HepG2 (cell line): Measurements from ENCODE around the gene SMARCA2. TPM values are rescaled to one million over a fixed set of nuclear protein-coding genes. Genes with fewer than 3 reads are reported as not detected.

Source experiments
- ATAC-seq: fragments of 200-7000 bp; cut with Tn5 transposase; 3 replicates; pipeline ENCODE4 v1.9.1; 2020; ENCODE audit warnings: mild to moderate bottlenecking, moderate library complexity
- BruUV-seq: library from RNA; stranded (reverse); fragments of 400-500 nt; replicated peaks from 2 replicates; lab custom pipeline; 2021; lab: Mats Ljungman, UMichigan
- CTCF ChIA-PET: fragments of 300-600 bp; formaldehyde crosslinking; extraction: SDS; loops from one replicate; lab custom pipeline; 2021; ENCODE audit warnings: low total read pairs, inconsistent platforms, low intra/inter-chr PET ratio; lab: Yijun Ruan, JAX
- POLR2A ChIA-PET: fragments of 350-600 bp; sonication (Branson Sonifier 250); formaldehyde crosslinking; loops from one replicate; lab custom pipeline; 2020; ENCODE audit warnings: antibody characterized with exemption, inconsistent platforms; lab: Yijun Ruan, JAX
- DNase-seq: peaks from one replicate; pipeline ENCODE4 v3.0.0-alpha.2; 2015; ENCODE audit warnings: low spot score
- FAIRE-seq: peaks from 3 replicates; lab custom pipeline; 2011; peaks lifted over from hg19 to GRCh38; lab: Jason Lieb, UNC
- H2AFZ ChIP-seq: one replicate; pipeline ENCODE4 v1.6.1; 2011; ENCODE audit warnings: low read length, inconsistent platforms
- H3K27ac ChIP-seq: fragments of 300-600 bp; 3 replicates; pipeline ENCODE4 v1.8.0; 2011; ENCODE audit warnings: mixed run types, mild to moderate bottlenecking, mixed read lengths, low read length, inconsistent platforms; ENCODE audit not compliant: insufficient read depth; ENCODE audit errors: extremely low read length
- H3K27me3 ChIP-seq, 2 experiments: fragments of 200-600 bp in 1 of 2; 2 replicates in 1 of 2; 3 replicates in 1 of 2; pipeline versions ENCODE4 v1.6.0 to v1.8.0; 2011; ENCODE audit warnings: low read length in 2 of 2, mild to moderate bottlenecking in 2 of 2, moderate library complexity in 2 of 2, inconsistent platforms in 1 of 2; ENCODE audit not compliant: insufficient read depth in 2 of 2, control insufficient read depth in 1 of 2
- H3K36me3 ChIP-seq, 2 experiments: fragments of 200-600 bp in 1 of 2; replicated peaks in 1 of 2; 2 replicates in 1 of 2; 3 replicates in 1 of 2; pipeline versions ENCODE4 v1.5.1 to v1.8.0; 2011; ENCODE audit warnings: low read length in 2 of 2, inconsistent platforms in 1 of 2; ENCODE audit not compliant: insufficient read depth in 2 of 2, control insufficient read depth in 1 of 2
- H3K4me1 ChIP-seq: 2 replicates; pipeline ENCODE4 v1.5.1; 2012; ENCODE audit warnings: low read length, inconsistent platforms; ENCODE audit not compliant: insufficient read depth
- H3K4me2 ChIP-seq: 2 replicates; pipeline ENCODE4 v1.6.0; 2011; ENCODE audit warnings: low read depth, low read length, inconsistent platforms
- H3K4me3 ChIP-seq, 3 experiments: fragments of 200-600 bp in 1 of 3; sonication (generic), shearing (Covaris generic) in 1 of 3; replicated peaks in 1 of 3; 2 replicates each; pipeline ENCODE4 v1.5.1; 2011 to 2016; ENCODE audit warnings: low read length in 3 of 3, inconsistent platforms in 2 of 3, low read depth in 2 of 3, mild to moderate bottlenecking in 2 of 3, control low read depth in 1 of 3, mixed read lengths in 1 of 3; ENCODE audit not compliant: insufficient read depth in 1 of 3
- H3K79me2 ChIP-seq: one replicate; pipeline ENCODE4 v1.6.1; 2011; ENCODE audit warnings: low read length, inconsistent platforms; ENCODE audit not compliant: insufficient read depth
- H3K9ac ChIP-seq: 2 replicates; pipeline ENCODE4 v1.6.0; 2011; ENCODE audit warnings: mild to moderate bottlenecking, low read depth, low read length, inconsistent platforms; ENCODE audit not compliant: insufficient read depth
- H3K9me3 ChIP-seq: 2 replicates; pipeline ENCODE4 v1.5.1; 2012; ENCODE audit warnings: mild to moderate bottlenecking, low read length
- H4K20me1 ChIP-seq: 2 replicates; pipeline ENCODE4 v1.6.0; 2011; ENCODE audit warnings: inconsistent platforms, mild to moderate bottlenecking, low read length, moderate library complexity; ENCODE audit not compliant: insufficient read depth
- ATF1 ChIP-seq: IDR thresholded peaks from 2 replicates; pipeline ENCODE4 v1.6.1; 2016; ENCODE audit warnings: mild to moderate bottlenecking, control low read depth
- DNMT3B ChIP-seq: conservative IDR thresholded peaks from 2 replicates; pipeline ENCODE4 v1.6.1; 2016; ENCODE audit warnings: missing biosample characterization, control low read depth
- KDM6A ChIP-seq: IDR thresholded peaks from 2 replicates; pipeline ENCODE4 v1.6.1; 2016; ENCODE audit warnings: low read depth
- MAFK ChIP-seq, 2 experiments: IDR thresholded peaks in 1 of 2; conservative IDR thresholded peaks in 1 of 2; 2 replicates each; pipeline ENCODE4 v1.6.1; 2011; ENCODE audit warnings: improper control_type of control experiment in 2 of 2, low read length in 2 of 2
- MYC ChIP-seq: sonication (generic); formaldehyde crosslinking; IDR thresholded peaks from 2 replicates; pipeline ENCODE4 v1.9.0; 2021; ENCODE audit warnings: missing genetic modification reagents, borderline replicate concordance
- NR3C1 ChIP-seq: sonication (generic); formaldehyde crosslinking; IDR thresholded peaks from 2 replicates; pipeline ENCODE4 v1.4.0; 2020; ENCODE audit warnings: missing genetic modification reagents
- PAX8 ChIP-seq: sonication (generic); formaldehyde crosslinking; IDR thresholded peaks from 2 replicates; pipeline ENCODE4 v1.8.0; 2022; ENCODE audit warnings: mild to moderate bottlenecking, missing genetic modification reagents, borderline replicate concordance
- RAD51 ChIP-seq: fragments of 450-650 bp; IDR thresholded peaks from 2 replicates; pipeline ENCODE4 v1.6.1; 2016; ENCODE audit warnings: borderline replicate concordance
- RORA ChIP-seq: sonication (generic); formaldehyde crosslinking; IDR thresholded peaks from 2 replicates; pipeline ENCODE4 v1.5.0; 2020; ENCODE audit warnings: mild to moderate bottlenecking, missing genetic modification reagents, moderate library complexity
- ZNF564 ChIP-seq: sonication (generic); formaldehyde crosslinking; IDR thresholded peaks from 2 replicates; pipeline ENCODE4 v1.8.1; 2023; ENCODE audit warnings: mild to moderate bottlenecking, missing genetic modification reagents
- ZNF609 ChIP-seq: sonication (generic); formaldehyde crosslinking; IDR thresholded peaks from 2 replicates; pipeline ENCODE4 v1.4.0; 2020; ENCODE audit warnings: mild to moderate bottlenecking, missing genetic modification reagents, borderline replicate concordance
- ZNF747 ChIP-seq: sonication (generic); formaldehyde crosslinking; IDR thresholded peaks from 2 replicates; pipeline ENCODE4 v1.8.1; 2023; ENCODE audit warnings: missing genetic modification reagents, mild to moderate bottlenecking, borderline replicate concordance
- ZNF850 ChIP-seq: sonication (generic); formaldehyde crosslinking; conservative IDR thresholded peaks from 2 replicates; pipeline ENCODE4 v1.9.0; 2021; ENCODE audit warnings: mild to moderate bottlenecking, missing genetic modification reagents
- ZNF878 ChIP-seq: sonication (generic); formaldehyde crosslinking; IDR thresholded peaks from 2 replicates; pipeline ENCODE4 v1.8.1; 2023; ENCODE audit warnings: mild to moderate bottlenecking, missing genetic modification reagents, moderate library complexity
- WGBS: methylation state at CpG from one replicate; pipeline ENCODE4 v1.1.6; 2017; ENCODE audit warnings: low lambda C conversion rate; 5-methylcytosine and 5-hydroxymethylcytosine counted together
- in situ Hi-C: cut with HindIII; loops from 2 replicates; pipeline ENCODE4 v1.10.0; 2017; ENCODE audit warnings: low pct_unique_long_range_greater_than_20kb; ENCODE audit not compliant: extremely low pct_ligation_motif_present
- intact Hi-C: fragments of 100-400 bp; cut with micrococcal nuclease; formaldehyde crosslinking; loops from one replicate; pipeline ENCODE4 v1.10.0; 2022; ENCODE audit not compliant: unreplicated experiment
- polyA plus RNA-seq, 8 experiments: library from polyadenylated mRNA; depleted of rRNA in 3 of 8; stranded (reverse) in 7 of 8; unstranded in 1 of 8; fragments of >200 nt; fragmentation: Illumina TruSeq in 4 of 8; extraction: Trizol in 4 of 8; gene quantifications; 2 replicates each; pipeline versions ENCODE4 v1.2.1 to v1.2.3, GENCODE V29; 2011 to 2016; ENCODE audit warnings: low read depth in 4 of 8, missing spikeins in 1 of 8, mixed read lengths in 1 of 8; ENCODE audit not compliant: insufficient read depth in 1 of 8
- total RNA-seq, 5 experiments: library from RNA; depleted of rRNA; stranded (reverse); fragments of >200 nt; fragmentation: Illumina TruSeq; extraction: Trizol; gene quantifications; 2 replicates each; pipeline ENCODE4 v1.2.3, GENCODE V29; 2016; ENCODE audit warnings: low read depth in 1 of 5
- TF ChIP-seq, protein P1 (sequence below): sonication (generic); formaldehyde crosslinking; IDR thresholded peaks from 2 replicates; pipeline ENCODE4 v1.4.0; 2020; ENCODE audit warnings: mild to moderate bottlenecking, missing genetic modification reagents

Gene SMARCA2
- total and polyA plus RNA-seq, 2 of the 13 experiments (the other 11 are each of a cell fraction or from before 2014, with no cell fraction given): 22.5 to 23.7 TPM

- Histone ChIP-seq H3K79me2 (no peaks in the 10 kb centered on the region), H3K9ac (no peak overlapping the region), H3K27ac (no peak overlapping the region), H2AFZ (no peak overlapping the region), H3K4me3 (no peak overlapping the region), H4K20me1 (no peaks in the 10 kb centered on the region), H3K4me1 (no peaks in the 10 kb centered on the region), H3K4me2 (no peak overlapping the region), H3K36me3 (peaks cover 8 to 17% of the 10 kb centered on the region in 2 experiments), H3K27me3 (no peaks in the 10 kb centered on the region), H3K9me3 (no peaks in the 10 kb centered on the region)
- ATAC-seq (no peak), FAIRE-seq (no peak), DNase-seq (no peak)
- CTCF ChIA-PET: no interaction called here
- BruUV-seq: no TSS peak
- in situ Hi-C loops (loop anchor here (10.0 kb wide), 1 partner anchor 158 kb away; no protein-coding TSS in a partner anchor), intact Hi-C loops (no loop called here)
- POLR2A ChIA-PET: no interaction called here
- peak; percentile 31 to 62; a peak in 2 of 4 replicates for TF ChIP-seq MAFK (conservative IDR thresholded peaks at IDR 0.05 in 1 of 2, IDR thresholded peaks at IDR 0.05 in 1 of 2; ENCODE audit: low read length in 2 of 2)
- no peak for TF ChIP-seq ZNF609 (CRISPR knock-in tag)
- 93% methylated on average over 2 of the region's 2 CpGs for WGBS
Observed at GRCh38 chr9:2082772-2083171, 67.6 kb downstream of the SMARCA2 start.

- intact Hi-C loops (no loop called here), in situ Hi-C loops (loop anchor here (10.0 kb wide), 1 partner anchor 159 kb away; no protein-coding TSS in a partner anchor)
- H3K27me3 ChIP-seq: no peaks in the 10 kb centered on the region
- no peak overlapping the region for H2AFZ ChIP-seq
- POLR2A ChIA-PET: no interaction called here
- ATAC-seq: no peak
- no peaks in the 10 kb centered on the region for H3K9me3 ChIP-seq
- H3K4me2 ChIP-seq: no peak overlapping the region
- no peak overlapping the region for H3K27ac ChIP-seq
- H3K36me3 ChIP-seq: peaks cover 8 to 15% of the 10 kb centered on the region in 2 experiments
- DNase-seq: no peak
- CTCF ChIA-PET: no interaction called here
- H3K9ac ChIP-seq: no peak overlapping the region
- no peaks in the 10 kb centered on the region for H4K20me1 ChIP-seq
- WGBS: 94% methylated on average over 6 of the region's 6 CpGs
- H3K79me2 ChIP-seq: no peaks in the 10 kb centered on the region
- no peaks in the 10 kb centered on the region for H3K4me1 ChIP-seq
- FAIRE-seq: no peak
- no TSS peak for BruUV-seq
- H3K4me3 ChIP-seq: no peak overlapping the region
- TF ChIP-seq NR3C1 (CRISPR knock-in tag) (no peak), ZNF564 (no peak), RAD51 (no peak), KDM6A (no peak), ZNF850 (CRISPR knock-in tag) (no peak), RORA (no peak), ZNF878 (CRISPR knock-in tag) (no peak), ATF1 (CRISPR knock-in tag) (no peak), MYC (CRISPR knock-in tag) (no peak), DNMT3B (CRISPR knock-in tag) (no peak), PAX8 (CRISPR knock-in tag) (no peak), ZNF747 (no peak)
- TF ChIP-seq, protein P1, sequence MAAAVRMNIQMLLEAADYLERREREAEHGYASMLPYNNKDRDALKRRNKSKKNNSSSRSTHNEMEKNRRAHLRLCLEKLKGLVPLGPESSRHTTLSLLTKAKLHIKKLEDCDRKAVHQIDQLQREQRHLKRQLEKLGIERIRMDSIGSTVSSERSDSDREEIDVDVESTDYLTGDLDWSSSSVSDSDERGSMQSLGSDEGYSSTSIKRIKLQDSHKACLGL (CRISPR knock-in tag): no peak
Observed at GRCh38 chr9:2083479-2083878, 68.3 kb downstream of the SMARCA2 start.
